HG03571 (cell line): ENCODE measurements around the gene RBM26.

Experiments
- ATAC-seq: cut with Tn5 transposase; IDR thresholded peaks from one replicate; pipeline ENCODE4 v1.9.1; 2021; ENCODE audit not compliant: unreplicated experiment

RBM26 gene

GRCh38 chr13:79341202-79341601 is 64.9 kb downstream of the RBM26 start:
- no peak for ATAC-seq

- ATAC-seq = no peak
Measured at GRCh38 chr13:79340490-79340889, 65.6 kb downstream of the RBM26 start.

- ATAC-seq = no peak
Measured at GRCh38 chr13:79338343-79338742, 67.7 kb downstream of the RBM26 start.

DNA sequence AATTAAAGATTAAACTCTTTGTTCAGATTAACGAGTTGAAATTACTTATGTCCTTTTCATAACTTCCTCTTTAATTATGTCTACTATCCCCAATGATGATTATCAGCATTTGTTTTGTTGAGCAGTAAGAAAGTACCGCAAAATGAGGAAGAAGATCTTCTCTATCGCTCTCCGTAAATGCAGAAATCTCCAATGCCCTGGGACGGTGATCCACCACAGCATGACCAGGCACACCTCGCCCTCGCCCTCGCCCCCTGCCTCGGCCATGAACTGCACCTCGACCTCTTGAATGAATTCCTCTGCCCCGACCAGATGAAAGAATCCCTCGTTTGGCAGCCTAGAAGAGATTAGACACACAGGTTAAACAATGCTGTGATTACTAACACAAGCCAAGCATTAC is 69.1 kb downstream of the RBM26 start:
- no peak for ATAC-seq

DNA sequence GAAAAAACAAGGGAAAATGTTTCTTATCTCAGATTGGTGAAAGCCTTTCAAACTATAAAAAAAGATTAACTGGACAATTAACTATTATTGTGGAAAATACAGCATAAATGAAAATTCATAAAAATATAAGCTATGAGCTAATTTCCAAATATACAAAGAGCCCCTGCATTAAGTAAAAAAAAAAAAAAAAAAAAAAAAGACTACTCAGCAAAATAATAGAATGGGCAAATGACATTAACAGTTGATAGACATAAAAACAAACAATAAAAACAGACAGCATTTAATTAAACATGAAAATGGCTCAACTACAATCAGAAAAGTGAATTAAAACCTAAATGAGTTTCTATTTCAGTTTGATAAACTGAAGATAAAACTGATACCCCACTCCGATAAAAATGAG is 77.5 kb downstream of the RBM26 start:
- no peak for ATAC-seq

GRCh38 chr13:79320433-79320832 is 85.6 kb downstream of the RBM26 start:
- ATAC-seq = no peak

GRCh38 chr13:79318664-79319063 is 87.4 kb downstream of the RBM26 start:
- ATAC-seq = no peak

- no peak for ATAC-seq
Measured at GRCh38 chr13:79317856-79318255, 88.2 kb downstream of the RBM26 start.

GRCh38 chr13:79314652-79315051 is 91.4 kb downstream of the RBM26 start:
- ATAC-seq = no peak

- no peak for ATAC-seq
Measured at GRCh38 chr13:79312340-79312855, 93.7 kb downstream of the RBM26 start.

DNA sequence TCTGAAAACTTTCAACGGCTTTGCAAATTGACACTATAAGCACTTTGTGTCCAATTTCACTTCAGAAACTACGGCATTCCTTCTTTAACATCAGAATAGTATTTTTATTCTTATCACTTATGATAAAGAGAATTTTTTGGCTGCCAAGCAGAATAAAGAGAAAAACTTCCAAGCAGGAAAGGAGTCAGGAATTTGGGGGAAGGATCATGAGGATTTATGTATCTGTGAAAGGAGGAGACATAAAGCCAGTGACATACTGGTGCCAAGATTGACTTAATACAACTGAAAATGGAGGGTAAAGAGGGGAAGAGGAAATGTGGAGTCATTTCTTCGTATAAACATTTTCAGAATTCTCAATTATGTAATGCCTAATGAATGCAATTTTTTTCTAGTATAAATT is 94.7 kb downstream of the RBM26 start:
- no peak for ATAC-seq

- ATAC-seq = no peak
Measured at GRCh38 chr13:79309690-79310089, 96.4 kb downstream of the RBM26 start.

DNA sequence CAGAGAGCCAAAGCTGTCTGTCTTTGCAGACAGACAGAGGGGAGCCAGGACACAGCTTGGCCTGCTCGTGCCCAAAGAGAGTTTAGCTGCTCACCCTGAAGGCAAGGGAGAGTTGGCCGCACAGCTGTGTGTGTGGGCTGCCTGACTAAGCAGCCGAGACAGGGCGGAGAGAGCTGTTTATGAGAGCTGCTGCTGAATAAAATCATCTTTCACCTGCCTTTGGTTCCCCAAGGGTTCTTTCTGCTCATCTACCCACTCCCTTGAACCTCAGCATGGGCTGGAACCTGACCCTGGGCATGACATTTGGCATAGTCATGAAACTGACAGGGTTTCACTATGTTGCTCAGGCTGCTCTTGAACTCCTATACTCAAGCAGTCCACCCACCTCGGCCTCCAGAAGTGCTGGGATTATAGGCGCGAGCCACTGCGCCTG is 98.2 kb downstream of the RBM26 start:
- ATAC-seq = no peak

GRCh38 chr13:79307433-79307861 is 98.6 kb downstream of the RBM26 start:
- no peak for ATAC-seq

GRCh38 chr13:79306650-79307049 is 99.4 kb downstream of the RBM26 start:
- ATAC-seq = no peak

DNA sequence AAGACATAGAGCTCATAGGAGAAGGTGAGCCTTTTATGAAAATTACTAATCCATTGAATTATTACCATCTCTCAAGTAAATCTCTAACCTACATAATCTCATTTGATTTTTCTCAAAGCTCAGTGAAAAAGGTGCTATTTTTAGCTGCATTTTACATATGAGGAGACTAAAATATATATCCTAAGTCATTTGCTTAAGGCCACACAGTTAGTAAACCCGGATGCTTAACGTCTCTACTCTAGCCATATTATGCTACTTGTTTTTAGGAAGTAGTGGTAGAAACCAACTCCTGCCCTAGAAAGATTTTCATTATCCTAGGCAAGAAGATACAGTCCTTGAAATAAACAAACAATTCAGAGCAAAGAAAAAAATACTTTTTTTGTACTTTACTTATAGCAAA is 108.9 kb downstream of the RBM26 start:
- ATAC-seq = peak; percentile 55

DNA sequence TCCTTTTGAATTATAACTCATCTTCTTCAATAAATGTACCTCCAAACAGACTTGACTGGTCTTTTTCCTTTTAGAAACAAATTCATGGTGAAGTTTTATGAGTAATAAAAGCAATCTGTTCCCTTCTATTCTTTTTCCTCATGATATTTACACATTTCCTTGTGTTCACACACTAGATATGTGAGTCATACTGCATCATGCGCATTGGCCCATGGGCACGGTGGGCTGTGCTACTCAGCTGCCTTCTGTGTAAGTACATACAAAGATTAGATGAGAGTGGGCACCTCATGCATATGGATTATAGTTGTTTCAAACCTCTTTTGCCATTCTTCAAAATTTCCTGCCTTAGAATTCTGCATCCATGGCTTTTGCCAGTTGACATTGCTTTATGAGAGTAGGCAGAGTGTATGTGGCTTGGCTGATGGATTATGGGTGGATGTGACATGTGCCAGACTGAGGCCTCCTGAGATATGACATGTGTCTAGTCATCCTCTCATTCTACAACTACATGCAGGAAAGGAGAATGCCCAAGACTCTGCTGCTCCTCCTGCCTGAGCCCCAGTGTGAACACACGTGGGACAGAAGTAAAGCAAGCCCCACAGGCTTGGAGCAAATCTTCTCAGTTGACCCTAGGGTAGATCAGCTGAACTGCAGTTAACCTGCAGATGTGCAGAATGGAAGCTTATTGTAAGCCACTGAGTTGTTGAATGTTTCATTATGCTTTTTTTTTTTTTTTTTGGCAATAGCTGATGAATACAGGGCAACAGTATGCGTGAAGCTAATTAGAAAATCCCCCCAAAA is 109.9 kb downstream of the RBM26 start:
- ATAC-seq = no peak

DNA sequence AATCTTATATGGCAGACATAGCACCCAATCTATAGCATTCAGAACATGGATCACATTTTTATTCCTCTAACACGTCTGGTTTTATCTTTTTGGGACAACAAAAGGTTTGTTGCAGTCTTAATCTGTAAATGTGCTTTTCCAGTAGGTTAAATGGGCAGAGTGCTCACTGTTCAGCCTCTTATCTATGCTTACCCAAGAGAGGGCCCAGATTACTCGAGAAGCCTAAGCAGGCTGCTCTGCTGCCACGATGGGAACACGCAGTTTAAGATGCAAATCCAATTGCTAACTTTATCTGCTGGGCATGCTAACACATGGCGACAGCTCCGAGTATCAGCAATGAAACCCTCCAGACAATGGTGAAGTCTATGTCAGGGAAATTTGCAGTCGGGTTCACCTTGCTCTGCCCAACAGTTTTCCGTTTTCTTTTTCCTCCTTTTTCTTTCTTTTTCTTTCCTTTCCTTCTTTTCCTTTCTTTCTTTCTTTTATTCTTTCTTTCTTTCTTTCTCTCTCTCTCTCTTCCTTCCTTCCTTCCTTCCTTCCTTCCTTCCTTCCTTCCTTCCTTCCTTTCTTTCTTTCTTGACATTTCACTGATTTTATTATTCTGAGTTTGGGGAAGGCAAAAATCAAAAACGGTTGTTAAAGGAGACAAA is 115.3 kb downstream of the RBM26 start:
- ATAC-seq = no peak

GRCh38 chr13:79289571-79289970 is 116.5 kb downstream of the RBM26 start:
- no peak for ATAC-seq

DNA sequence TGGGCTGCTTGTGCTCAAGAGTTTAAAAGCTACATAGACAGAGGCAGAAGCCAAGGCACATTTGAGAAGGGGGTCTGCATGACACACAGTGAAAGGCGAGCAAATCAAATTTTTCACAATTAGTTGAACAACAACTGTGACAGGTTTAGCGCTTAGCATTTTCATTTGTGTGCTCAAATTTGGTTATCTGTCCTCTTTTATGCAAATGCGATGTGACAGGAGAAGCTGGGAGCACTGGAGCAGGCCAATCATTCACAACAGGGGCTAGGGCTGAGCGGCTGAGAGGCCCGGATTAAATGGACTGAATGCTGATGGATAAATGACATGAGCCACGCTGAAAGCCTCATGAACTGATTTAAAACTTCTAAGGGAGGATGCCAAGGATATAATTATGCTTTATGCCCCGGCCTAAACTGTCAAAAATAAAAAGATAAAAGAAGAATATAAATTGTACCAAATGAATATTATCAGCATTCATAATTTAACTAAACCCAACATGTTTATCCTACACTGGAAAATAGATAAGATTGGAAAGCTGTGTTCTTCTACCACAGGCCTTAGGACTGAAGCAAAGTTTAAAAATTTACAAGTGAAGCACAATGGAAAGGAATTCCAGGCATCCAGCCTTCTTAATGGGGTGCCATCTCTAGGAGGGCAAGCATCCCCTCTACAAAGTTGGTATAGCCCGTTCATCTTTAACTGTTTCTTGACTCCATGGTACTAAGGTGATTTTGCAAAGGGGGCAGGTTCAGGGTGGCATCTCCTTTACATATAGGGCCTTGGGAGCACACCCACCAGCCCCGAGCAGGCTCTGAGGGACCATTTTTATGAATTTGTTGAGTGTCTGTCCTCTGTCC is 117.9 kb downstream of the RBM26 start:
- no peak for ATAC-seq

GRCh38 chr13:79285159-79285558 is 120.9 kb downstream of the RBM26 start:
- no peak for ATAC-seq
